Neural cell (in vitro differentiated cells): ENCODE data around the gene TRAPPC4. TPM values are rescaled to one million over a fixed set of nuclear protein-coding genes. Genes with fewer than 3 reads are reported as not detected.
A peak's percentile ranks its signal among the peaks of the same experiment; 100 is the strongest.

Source experiments
- H2AFZ ChIP-seq: fragments of 200-600, 300-800 bp; sonication (generic), shearing (Covaris generic); 2 replicates; pipeline ENCODE4 v1.6.0; 2014; ENCODE audit warnings: low read depth, mild to moderate bottlenecking, antibody characterized with exemption, low read length, moderate library complexity
- H3F3A ChIP-seq: fragments of 200-600 bp; shearing (Covaris generic); 2 replicates; pipeline ENCODE4 v1.6.1; 2016; ENCODE audit warnings: mild to moderate bottlenecking, moderate library complexity, mixed read lengths, antibody characterized with exemption, low read length; ENCODE audit not compliant: insufficient read depth, poor library complexity, severe bottlenecking
- H3K27ac ChIP-seq: fragments of 200-600, 300-800 bp; sonication (generic), shearing (Covaris generic); 2 replicates; pipeline ENCODE4 v1.5.1; 2014; ENCODE audit warnings: mild to moderate bottlenecking, low read length, moderate library complexity
- H3K27me3 ChIP-seq: fragments of 300-800, 200-600 bp; sonication (generic), shearing (Covaris generic); 2 replicates; pipeline ENCODE4 v1.6.0; 2014; ENCODE audit warnings: mild to moderate bottlenecking, low read depth, low read length, moderate library complexity; ENCODE audit not compliant: insufficient read depth
- H3K36me3 ChIP-seq: fragments of 300-800, 200-600 bp; sonication (generic), shearing (Covaris generic); 2 replicates; pipeline ENCODE4 v1.5.1; 2014; ENCODE audit warnings: mild to moderate bottlenecking, antibody characterized with exemption, low read length, moderate library complexity; ENCODE audit not compliant: insufficient read depth
- H3K4me2 ChIP-seq: fragments of 300-800, 200-600 bp; sonication (generic), shearing (Covaris generic); 2 replicates; pipeline ENCODE4 v1.6.0; 2014; ENCODE audit warnings: mild to moderate bottlenecking, low read length
- H3K4me3 ChIP-seq: fragments of 300-800, 200-600 bp; sonication (generic), shearing (Covaris generic); 2 replicates; pipeline ENCODE4 v1.5.1; 2014; ENCODE audit warnings: mild to moderate bottlenecking, low read length, moderate library complexity
- H3K79me2 ChIP-seq: fragments of 200-600 bp; shearing (Covaris generic); replicated peaks from 2 replicates; pipeline ENCODE4 v1.6.0; 2014; ENCODE audit warnings: mild to moderate bottlenecking, low read length, moderate library complexity; ENCODE audit not compliant: insufficient read depth
- H3K9ac ChIP-seq: fragments of 300-800, 200-600 bp; sonication (generic), shearing (Covaris generic); 2 replicates; pipeline ENCODE4 v1.6.1; 2016; ENCODE audit warnings: mild to moderate bottlenecking, low read length, mixed read lengths
- H3K9me2 ChIP-seq: fragments of 200-600 bp; shearing (Covaris generic); 2 replicates; pipeline ENCODE4 v1.6.1; 2016; ENCODE audit warnings: mild to moderate bottlenecking, low read length, mixed read lengths; ENCODE audit not compliant: insufficient read depth
- H3K9me3 ChIP-seq: fragments of 200-600, 300-800 bp; sonication (generic), shearing (Covaris generic); 2 replicates; pipeline ENCODE4 v1.6.1; 2016; ENCODE audit warnings: mild to moderate bottlenecking, mixed run types, low read length, moderate library complexity, mixed read lengths
- H4K20me1 ChIP-seq: fragments of 200-600 bp; shearing (Covaris generic); 2 replicates; pipeline ENCODE4 v1.6.1; 2016; ENCODE audit warnings: mild to moderate bottlenecking, mixed run types; ENCODE audit not compliant: insufficient read depth
- CTCF ChIP-seq: fragments of 450-650 bp; IDR thresholded peaks from 2 replicates; pipeline ENCODE4 v1.5.1; 2014; ENCODE audit warnings: antibody characterized with exemption, mild to moderate bottlenecking, moderate library complexity; ENCODE audit not compliant: poor library complexity, severe bottlenecking
- EP300 ChIP-seq: fragments of 450-650 bp; conservative IDR thresholded peaks from 2 replicates; pipeline ENCODE4 v1.6.1; 2014; ENCODE audit warnings: antibody characterized with exemption, mild to moderate bottlenecking, moderate library complexity; ENCODE audit not compliant: poor library complexity, severe bottlenecking
- EZH2 ChIP-seq: fragments of 200-600, 300-800 bp; shearing (Covaris generic), sonication (generic); IDR thresholded peaks from 2 replicates; pipeline ENCODE4 v1.6.1; 2014; ENCODE audit warnings: antibody characterized with exemption, low read length, borderline replicate concordance, mild to moderate bottlenecking; ENCODE audit not compliant: insufficient read depth, poor library complexity, severe bottlenecking
- MXI1 ChIP-seq: fragments of 450-650 bp; conservative IDR thresholded peaks from 2 replicates; pipeline ENCODE4 v1.6.1; 2014; ENCODE audit warnings: antibody characterized with exemption, mild to moderate bottlenecking; ENCODE audit not compliant: poor library complexity, severe bottlenecking
- POLR2AphosphoS5 ChIP-seq: IDR thresholded peaks from 2 replicates; pipeline ENCODE4 v1.6.1; 2012
- RAD21 ChIP-seq: fragments of 450-650 bp; conservative IDR thresholded peaks from 2 replicates; pipeline ENCODE4 v1.6.1; 2014; ENCODE audit warnings: antibody characterized with exemption, mild to moderate bottlenecking, moderate library complexity
- REST ChIP-seq: IDR thresholded peaks from 2 replicates; pipeline ENCODE4 v1.6.1; 2012; ENCODE audit warnings: borderline replicate concordance
- SMC3 ChIP-seq: fragments of 450-650 bp; conservative IDR thresholded peaks from 2 replicates; pipeline ENCODE4 v1.6.1; 2014; ENCODE audit warnings: antibody characterized with exemption, mild to moderate bottlenecking, moderate library complexity; ENCODE audit not compliant: poor library complexity
- TAF1 ChIP-seq: IDR thresholded peaks from 2 replicates; pipeline ENCODE4 v1.6.1; 2012; ENCODE audit warnings: low read depth
- polyA plus RNA-seq: library from polyadenylated mRNA; depleted of rRNA; stranded (reverse); fragments of >200 nt; gene quantifications from 2 replicates; pipeline ENCODE4 v1.2.3, GENCODE V29; 2014

TRAPPC4 gene
- polyA plus RNA-seq, 1 donor from 2014 or later = 276 TPM

- Histone ChIP-seq H3K27ac (no peak overlapping the region), H3K4me2 (peak overlapping the region; percentile 97), H3K9me3 (no peaks in the 10 kb centered on the region), H3K27me3 (no peaks in the 10 kb centered on the region), H3K79me2 (peaks cover 9% of the 10 kb centered on the region), H3K36me3 (no peaks in the 10 kb centered on the region), H3K4me3 (peak overlapping the region; percentile 99), H4K20me1 (no peaks in the 10 kb centered on the region), H3K9ac (peak overlapping the region; percentile 88), H3K9me2 (no peaks in the 10 kb centered on the region), H3F3A (no peaks in the 10 kb centered on the region), H2AFZ (no peak overlapping the region)
- no peak for TF ChIP-seq CTCF
- TF ChIP-seq POLR2AphosphoS5 = no peak
- TF ChIP-seq TAF1 = no peak
- no peak for TF ChIP-seq EP300
- TF ChIP-seq SMC3 = no peak
- TF ChIP-seq MXI1 = no peak
- TF ChIP-seq REST = no peak
- TF ChIP-seq EZH2 = no peak
- TF ChIP-seq RAD21 = no peak
These were observed 10.9 kb downstream of the TRAPPC4 start for GRCh38 chr11:119029340-119030028.

DNA sequence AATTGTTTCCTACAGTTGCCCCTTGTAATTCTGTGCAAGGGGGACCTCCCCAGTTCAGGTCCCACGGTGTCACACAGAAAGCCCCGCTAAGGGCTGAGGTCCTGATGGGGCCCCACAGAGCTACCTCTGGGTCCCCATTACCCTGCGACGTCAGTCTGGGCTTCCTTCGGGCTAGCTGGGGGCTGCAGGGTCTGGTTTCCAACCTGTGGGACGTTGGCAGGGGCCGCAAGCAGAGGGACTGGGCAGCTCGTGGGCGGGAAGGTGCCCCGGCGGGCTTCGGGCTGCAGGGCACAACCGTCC is 11.4 kb downstream of the TRAPPC4 start:
- Histone ChIP-seq H3F3A (no peaks in the 10 kb centered on the region), H3K9ac (peak overlapping the region; percentile 88), H2AFZ (peak overlapping the region; percentile 98)

More for the DNA sequence above, 11.4 kb downstream of the TRAPPC4 start:
- Histone ChIP-seq H3K27me3 (no peaks in the 10 kb centered on the region), H3K9me3 (no peaks in the 10 kb centered on the region), H3K27ac (no peak overlapping the region), H3K4me2 (peak overlapping the region; percentile 97), H3K4me3 (peak overlapping the region; percentile 99), H3K79me2 (peaks cover 9% of the 10 kb centered on the region), H3K36me3 (no peaks in the 10 kb centered on the region), H3K9me2 (no peaks in the 10 kb centered on the region), H4K20me1 (no peaks in the 10 kb centered on the region)
- TF ChIP-seq SMC3 (no peak), TAF1 (no peak), POLR2AphosphoS5 (no peak), MXI1 (no peak), RAD21 (no peak), EZH2 (no peak)
